ENCODE results near the gene GPR3. TPM values are rescaled to one million over a fixed set of nuclear protein-coding genes. Genes with fewer than 3 reads are reported as not detected.
A peak's percentile ranks its signal among the peaks of the same experiment; 100 is the strongest.

The GPR3 gene
- total and polyA plus RNA-seq, 9 donors = 0.18 to 1.1 (median 0.84) TPM

GRCh38 chr1:27358928-27359313 is 33.5 kb upstream of the GPR3 start:
- peaks cover 21% of the 10 kb centered on the region for H3K27me3 ChIP-seq (ENCODE audit: control insufficient read depth, insufficient read depth, low read length)
- WGBS (ENCODE audit: insufficient coverage) = over 99% methylated on average over 5 of the region's 5 CpGs
- H3K4me3 ChIP-seq (ENCODE audit: low read length) = no peak overlapping the region
- no peaks in the 10 kb centered on the region for H3K9me3 ChIP-seq (replicated peaks; ENCODE audit: control insufficient read depth, low read depth, low read length)
- no peak overlapping the region for H3K27ac ChIP-seq (ENCODE audit: low read length)
- peaks cover 22% of the 10 kb centered on the region for H3K4me1 ChIP-seq (ENCODE audit: control insufficient read depth, insufficient read depth, low read length)
- peaks cover 36% of the 10 kb centered on the region for H3K36me3 ChIP-seq (ENCODE audit: control insufficient read depth, insufficient read depth, low read length)
- DNase-seq = no peak

- no peak for DNase-seq
- no peaks in the 10 kb centered on the region for H3K9me3 ChIP-seq (replicated peaks; ENCODE audit: control insufficient read depth, low read depth, low read length)
- H3K36me3 ChIP-seq (ENCODE audit: control insufficient read depth, insufficient read depth, low read length) = peaks cover 42% of the 10 kb centered on the region
- peaks cover 27% of the 10 kb centered on the region for H3K4me1 ChIP-seq (ENCODE audit: control insufficient read depth, insufficient read depth, low read length)
- 61% methylated on average over 6 of the region's 9 CpGs for whole genome bisulfite sequencing (ENCODE audit: insufficient coverage)
- peaks cover 21% of the 10 kb centered on the region for H3K27me3 ChIP-seq (ENCODE audit: control insufficient read depth, insufficient read depth, low read length)
- H3K27ac ChIP-seq (ENCODE audit: low read length) = no peak overlapping the region
- no peak overlapping the region for H3K4me3 ChIP-seq (ENCODE audit: low read length)
Measured at GRCh38 chr1:27359822-27360158, 32.6 kb upstream of the GPR3 start.

GRCh38 chr1:27360159-27361043 is 32.0 kb upstream of the GPR3 start:
- peak overlapping the region; percentile 13 for H3K4me3 ChIP-seq (ENCODE audit: low read length)

GRCh38 chr1:27361044-27361402 is 31.4 kb upstream of the GPR3 start:
- Histone ChIP-seq H3K4me3 (ENCODE audit: low read length) (no peak overlapping the region), H3K9me3 (replicated peaks; ENCODE audit: control insufficient read depth, low read depth, low read length) (no peaks in the 10 kb centered on the region), H3K36me3 (ENCODE audit: control insufficient read depth, insufficient read depth, low read length) (peaks cover 33% of the 10 kb centered on the region), H3K27ac (ENCODE audit: low read length) (no peak overlapping the region), H3K27me3 (ENCODE audit: control insufficient read depth, insufficient read depth, low read length) (peaks cover 21% of the 10 kb centered on the region), H3K4me1 (ENCODE audit: control insufficient read depth, insufficient read depth, low read length) (peaks cover 36% of the 10 kb centered on the region)
- 73% methylated on average over 14 of the region's 21 CpGs for WGBS (ENCODE audit: insufficient coverage)
- no peak for DNase-seq

More at GRCh38 chr1:27360159-27361043, 32.0 kb upstream of the GPR3 start:
- no peaks in the 10 kb centered on the region for H3K9me3 ChIP-seq (replicated peaks; ENCODE audit: control insufficient read depth, low read depth, low read length)
- DNase-seq = no peak
- H3K4me1 ChIP-seq (ENCODE audit: control insufficient read depth, insufficient read depth, low read length) = peaks cover 33% of the 10 kb centered on the region
- no peak overlapping the region for H3K27ac ChIP-seq (ENCODE audit: low read length)
- WGBS (ENCODE audit: insufficient coverage) = 14% methylated on average over 41 of the region's 71 CpGs
- H3K36me3 ChIP-seq (ENCODE audit: control insufficient read depth, insufficient read depth, low read length) = peaks cover 39% of the 10 kb centered on the region
- H3K27me3 ChIP-seq (ENCODE audit: control insufficient read depth, insufficient read depth, low read length) = peaks cover 21% of the 10 kb centered on the region

GRCh38 chr1:27361553-27361952 is 30.9 kb upstream of the GPR3 start:
- Histone ChIP-seq H3K4me1 (ENCODE audit: control insufficient read depth, insufficient read depth, low read length) (peaks cover 37% of the 10 kb centered on the region), H3K27ac (ENCODE audit: low read length) (no peak overlapping the region), H3K4me3 (ENCODE audit: low read length) (no peak overlapping the region), H3K36me3 (ENCODE audit: control insufficient read depth, insufficient read depth, low read length) (peaks cover 31% of the 10 kb centered on the region), H3K9me3 (replicated peaks; ENCODE audit: control insufficient read depth, low read depth, low read length) (no peaks in the 10 kb centered on the region), H3K27me3 (ENCODE audit: control insufficient read depth, insufficient read depth, low read length) (peaks cover 21% of the 10 kb centered on the region)
- 88% methylated on average over 5 of the region's 8 CpGs for WGBS (ENCODE audit: insufficient coverage)
- DNase-seq = no peak

- peaks cover 12% of the 10 kb centered on the region for H3K27me3 ChIP-seq (ENCODE audit: control insufficient read depth, insufficient read depth, low read length)
- peaks cover 28% of the 10 kb centered on the region for H3K36me3 ChIP-seq (ENCODE audit: control insufficient read depth, insufficient read depth, low read length)
- 74% methylated on average over 15 of the region's 26 CpGs for WGBS (ENCODE audit: insufficient coverage)
- H3K4me3 ChIP-seq (ENCODE audit: low read length) = no peak overlapping the region
- peaks cover 35% of the 10 kb centered on the region for H3K4me1 ChIP-seq (ENCODE audit: control insufficient read depth, insufficient read depth, low read length)
- H3K9me3 ChIP-seq (replicated peaks; ENCODE audit: control insufficient read depth, low read depth, low read length) = no peaks in the 10 kb centered on the region
- no peak overlapping the region for H3K27ac ChIP-seq (ENCODE audit: low read length)
- no peak for DNase-seq
Measured at GRCh38 chr1:27363766-27364695, 28.4 kb upstream of the GPR3 start.

- Histone ChIP-seq H3K36me3 (ENCODE audit: control insufficient read depth, insufficient read depth, low read length) (peaks cover 28% of the 10 kb centered on the region), H3K4me3 (ENCODE audit: low read length) (peak overlapping the region; percentile 1), H3K4me1 (ENCODE audit: control insufficient read depth, insufficient read depth, low read length) (peaks cover 34% of the 10 kb centered on the region), H3K27me3 (ENCODE audit: control insufficient read depth, insufficient read depth, low read length) (peaks cover 6% of the 10 kb centered on the region), H3K27ac (ENCODE audit: low read length) (peak overlapping the region; percentile 76), H3K9me3 (replicated peaks; ENCODE audit: control insufficient read depth, low read depth, low read length) (no peaks in the 10 kb centered on the region)
- WGBS (ENCODE audit: insufficient coverage) = 80% methylated on average over 8 of the region's 11 CpGs
- DNase-seq = no peak
Measured at GRCh38 chr1:27364696-27365371, 27.6 kb upstream of the GPR3 start.

- Histone ChIP-seq H3K27me3 (ENCODE audit: control insufficient read depth, insufficient read depth, low read length) (peaks cover 3% of the 10 kb centered on the region), H3K4me3 (ENCODE audit: low read length) (peak overlapping the region; percentile 67), H3K27ac (ENCODE audit: low read length) (peak overlapping the region; percentile 99), H3K36me3 (ENCODE audit: control insufficient read depth, insufficient read depth, low read length) (peaks cover 28% of the 10 kb centered on the region), H3K4me1 (ENCODE audit: control insufficient read depth, insufficient read depth, low read length) (peaks cover 27% of the 10 kb centered on the region), H3K9me3 (replicated peaks; ENCODE audit: control insufficient read depth, low read depth, low read length) (no peaks in the 10 kb centered on the region)
- peak; percentile 93 for DNase-seq
- WGBS (ENCODE audit: insufficient coverage) = 3% methylated on average over 32 of the region's 40 CpGs
Measured at GRCh38 chr1:27365372-27366112, 26.9 kb upstream of the GPR3 start.

GRCh38 chr1:27366113-27366410 is 26.4 kb upstream of the GPR3 start:
- H3K9me3 ChIP-seq (replicated peaks; ENCODE audit: control insufficient read depth, low read depth, low read length) = no peaks in the 10 kb centered on the region
- under 1% methylated on average over 29 of the region's 30 CpGs for WGBS (ENCODE audit: insufficient coverage)
- peaks cover 28% of the 10 kb centered on the region for H3K36me3 ChIP-seq (ENCODE audit: control insufficient read depth, insufficient read depth, low read length)
- peak overlapping the region; percentile 67 for H3K4me3 ChIP-seq (ENCODE audit: low read length)
- no peaks in the 10 kb centered on the region for H3K27me3 ChIP-seq (ENCODE audit: control insufficient read depth, insufficient read depth, low read length)
- DNase-seq = peak; percentile 88
- H3K27ac ChIP-seq (ENCODE audit: low read length) = peak overlapping the region; percentile 99
- H3K4me1 ChIP-seq (ENCODE audit: control insufficient read depth, insufficient read depth, low read length) = peaks cover 25% of the 10 kb centered on the region
